Duodenal mucosa (tissue), 2 donors: ENCODE results near the gene BTBD10.

Experiments used
- H3K27ac ChIP-seq: one replicate; pipeline ENCODE4 v1.7.0; 2013; ENCODE audit warnings: low read depth, low read length
- H3K27me3 ChIP-seq, 2 donors: one replicate each; pipeline ENCODE4 v1.7.0; 2013; ENCODE audit warnings: low read length in 2 of 2, control low read depth in 1 of 2; ENCODE audit not compliant: insufficient read depth in 2 of 2, control insufficient read depth in 1 of 2
- H3K36me3 ChIP-seq, 2 donors: one replicate each; pipeline ENCODE4 v1.7.0; 2013; ENCODE audit warnings: low read length in 2 of 2, control low read depth in 1 of 2; ENCODE audit not compliant: insufficient read depth in 2 of 2, control insufficient read depth in 1 of 2
- H3K4me1 ChIP-seq, 2 donors: one replicate each; pipeline ENCODE4 v1.7.0; 2013; ENCODE audit warnings: low read length in 2 of 2, control low read depth in 1 of 2; ENCODE audit not compliant: insufficient read depth in 2 of 2, control insufficient read depth in 1 of 2
- H3K4me3 ChIP-seq, 2 donors: one replicate each; pipeline ENCODE4 v1.7.0; 2013; ENCODE audit warnings: low read length in 2 of 2, low read depth in 1 of 2
- H3K9ac ChIP-seq, 2 donors: one replicate each; pipeline ENCODE4 v1.7.0; 2013; ENCODE audit warnings: low read length in 2 of 2, low read depth in 1 of 2
- H3K9me3 ChIP-seq, 2 donors: one replicate each; pipeline ENCODE4 v1.7.0; 2013; ENCODE audit warnings: low read length in 2 of 2, control low read depth in 1 of 2; ENCODE audit not compliant: control insufficient read depth in 1 of 2

The BTBD10 gene

DNA sequence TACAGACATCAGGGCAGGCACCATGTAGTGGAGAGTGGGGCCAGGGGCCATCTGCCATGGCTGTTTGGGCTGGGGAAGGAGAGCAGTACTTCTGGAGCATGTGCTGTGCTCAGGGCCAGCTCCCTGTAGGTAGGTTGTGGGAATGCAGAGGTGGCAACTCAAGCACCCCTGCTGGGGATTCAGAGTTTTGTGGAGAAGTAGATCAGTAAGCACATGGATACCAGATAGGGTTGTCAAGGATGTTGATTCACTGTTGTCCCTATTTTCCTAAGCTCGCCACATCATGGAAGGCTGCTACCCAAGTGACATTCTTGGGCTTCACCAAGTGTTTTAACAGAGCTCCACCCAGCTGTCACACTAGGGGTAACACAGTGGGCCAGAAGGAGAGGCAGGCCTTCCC, 118.2 kb downstream of the BTBD10 start:
- peaks cover 0 to under 1% of the 10 kb centered on the region in 2 donors for H3K4me1 ChIP-seq
- H3K9me3 ChIP-seq = no peaks in the 10 kb centered on the region
- H3K27me3 ChIP-seq = no peaks in the 10 kb centered on the region
- no peak overlapping the region for H3K9ac ChIP-seq
- no peaks in the 10 kb centered on the region for H3K36me3 ChIP-seq
- no peak overlapping the region for H3K4me3 ChIP-seq
- H3K27ac ChIP-seq = no peak overlapping the region

- Histone ChIP-seq H3K4me1 (peaks cover 5 to 8% of the 10 kb centered on the region in 2 donors), H3K4me3 (no peak overlapping the region), H3K9me3 (no peaks in the 10 kb centered on the region), H3K27ac (no peak overlapping the region), H3K9ac (no peak overlapping the region), H3K27me3 (no peaks in the 10 kb centered on the region), H3K36me3 (no peaks in the 10 kb centered on the region)
Measured at GRCh38 chr11:13343931-13344717, 118.9 kb downstream of the BTBD10 start.

- Histone ChIP-seq H3K4me3 (no peak overlapping the region), H3K27me3 (no peaks in the 10 kb centered on the region), H3K4me1 (peaks cover 16 to 17% of the 10 kb centered on the region in 2 donors), H3K9me3 (no peaks in the 10 kb centered on the region), H3K36me3 (no peaks in the 10 kb centered on the region), H3K9ac (no peak overlapping the region), H3K27ac (no peak overlapping the region)
Measured at GRCh38 chr11:13343067-13343466, 120.0 kb downstream of the BTBD10 start.

- Histone ChIP-seq H3K36me3 (no peaks in the 10 kb centered on the region), H3K9ac (no peak overlapping the region), H3K4me1 (peaks cover 17 to 22% of the 10 kb centered on the region in 2 donors), H3K27ac (no peak overlapping the region), H3K4me3 (no peak overlapping the region), H3K9me3 (no peaks in the 10 kb centered on the region), H3K27me3 (no peaks in the 10 kb centered on the region)
Measured at GRCh38 chr11:13341026-13341425, 122.0 kb downstream of the BTBD10 start.

GRCh38 chr11:13339195-13340153, 123.5 kb downstream of the BTBD10 start:
- H3K27ac ChIP-seq = no peak overlapping the region
- H3K4me3 ChIP-seq = no peak overlapping the region
- no peaks in the 10 kb centered on the region for H3K36me3 ChIP-seq
- H3K9me3 ChIP-seq = no peaks in the 10 kb centered on the region
- H3K9ac ChIP-seq = no peak overlapping the region
- H3K27me3 ChIP-seq = no peaks in the 10 kb centered on the region
- peaks cover 23 to 25% of the 10 kb centered on the region in 2 donors for H3K4me1 ChIP-seq

DNA sequence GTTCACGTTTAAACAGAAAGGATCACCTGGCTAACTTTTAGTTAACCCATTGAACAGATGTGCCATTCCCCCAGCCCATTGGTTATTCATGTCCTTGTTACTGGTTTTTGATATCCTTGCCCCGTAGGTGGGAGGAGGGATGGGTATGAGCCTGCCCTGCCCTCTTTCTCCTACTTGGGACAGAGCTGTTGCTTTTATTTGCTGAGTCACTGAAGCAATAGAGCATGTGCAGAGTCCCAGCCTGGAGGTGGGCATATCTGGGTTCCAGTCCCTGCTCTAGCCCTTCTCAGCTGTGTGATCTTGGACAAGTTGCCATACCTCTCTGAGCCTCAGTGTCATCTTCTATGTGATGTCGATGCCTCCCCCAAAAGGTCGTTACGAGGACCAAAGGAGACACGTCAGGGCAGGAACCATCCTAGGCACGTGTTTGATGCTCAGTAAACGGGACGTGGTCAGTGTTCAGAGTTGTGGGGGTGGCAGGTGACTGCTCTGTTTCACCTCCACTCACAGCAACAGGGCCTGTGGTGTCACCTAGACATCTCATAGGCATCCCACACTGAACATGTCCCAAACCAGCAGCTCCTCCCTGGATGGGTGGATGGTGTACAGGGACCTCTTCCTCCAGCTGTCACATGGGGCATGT, 124.5 kb downstream of the BTBD10 start:
- no peaks in the 10 kb centered on the region for H3K36me3 ChIP-seq
- H3K27ac ChIP-seq = no peak overlapping the region
- H3K4me1 ChIP-seq = peaks cover 32 to 34% of the 10 kb centered on the region in 2 donors
- no peaks in the 10 kb centered on the region for H3K27me3 ChIP-seq
- H3K9me3 ChIP-seq = no peaks in the 10 kb centered on the region
- peak overlapping the region in 1 of 2 donors; percentile 18 for H3K9ac ChIP-seq
- peak overlapping the region; percentile 32 to 52 for H3K4me3 ChIP-seq

DNA sequence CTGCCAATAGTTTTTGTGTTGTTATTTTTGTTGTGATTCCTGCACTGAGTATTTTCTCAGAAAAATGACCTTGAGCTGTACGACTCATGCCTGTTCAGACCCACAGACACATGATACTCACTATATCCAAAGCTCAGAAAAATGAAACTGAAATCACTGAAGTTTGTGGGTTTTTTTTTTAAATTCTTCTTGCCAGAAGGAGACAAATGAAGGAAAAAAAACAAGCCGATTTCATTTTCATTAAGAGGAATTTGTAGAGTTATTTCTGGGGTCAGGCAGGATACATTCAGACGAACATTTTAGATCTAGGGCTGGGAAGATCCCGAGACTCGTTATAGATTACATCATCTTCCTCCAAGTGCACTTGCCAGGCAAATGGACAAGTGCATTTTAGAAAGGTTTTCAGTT, 125.0 kb downstream of the BTBD10 start:
- Histone ChIP-seq H3K4me3 (peak overlapping the region; percentile 32 to 52), H3K9ac (peak overlapping the region in 1 of 2 donors; percentile 18), H3K4me1 (peaks cover 37 to 38% of the 10 kb centered on the region in 2 donors), H3K36me3 (no peaks in the 10 kb centered on the region), H3K27me3 (no peaks in the 10 kb centered on the region), H3K9me3 (no peaks in the 10 kb centered on the region), H3K27ac (no peak overlapping the region)
